ENCODE data around the gene PHC2. TPM values are rescaled to one million over a fixed set of nuclear protein-coding genes. Genes with fewer than 3 reads are reported as not detected.

Gene PHC2
- total RNA-seq, 1 experiment from 2014 or later = 9.4 TPM

DNA sequence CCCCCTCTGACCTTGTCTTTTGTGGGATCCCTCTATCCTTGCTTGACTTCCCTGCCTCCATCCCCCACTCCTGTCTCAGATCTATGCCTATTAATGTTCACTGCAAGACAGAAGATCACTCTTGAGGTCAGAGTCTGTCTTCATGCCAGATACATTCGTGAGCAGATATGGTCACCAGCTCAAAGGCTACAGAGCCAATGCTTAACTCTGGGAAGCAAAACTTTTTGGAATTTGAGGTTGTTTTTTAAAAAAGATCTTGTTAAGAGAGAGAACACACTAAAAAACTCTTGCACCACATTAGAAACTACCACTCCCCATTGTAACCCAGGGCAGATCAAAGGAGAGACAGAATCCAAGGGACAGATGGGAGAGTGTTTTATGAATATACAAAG lies 92.9 kb downstream of the PHC2 start:
- no peak overlapping the region for H3K56ac ChIP-seq (ENCODE audit: insufficient read length, low read depth, low read length)
- peaks cover 0 to 7% (median 0%) of the 10 kb centered on the region in 3 experiments; a peak in 2 of 7 replicates for H3K36me3 Mint-ChIP-seq (ENCODE audit: insufficient read depth in 1 of 3, low read depth in 3 of 3)
- TF ChIP-seq, protein P1, sequence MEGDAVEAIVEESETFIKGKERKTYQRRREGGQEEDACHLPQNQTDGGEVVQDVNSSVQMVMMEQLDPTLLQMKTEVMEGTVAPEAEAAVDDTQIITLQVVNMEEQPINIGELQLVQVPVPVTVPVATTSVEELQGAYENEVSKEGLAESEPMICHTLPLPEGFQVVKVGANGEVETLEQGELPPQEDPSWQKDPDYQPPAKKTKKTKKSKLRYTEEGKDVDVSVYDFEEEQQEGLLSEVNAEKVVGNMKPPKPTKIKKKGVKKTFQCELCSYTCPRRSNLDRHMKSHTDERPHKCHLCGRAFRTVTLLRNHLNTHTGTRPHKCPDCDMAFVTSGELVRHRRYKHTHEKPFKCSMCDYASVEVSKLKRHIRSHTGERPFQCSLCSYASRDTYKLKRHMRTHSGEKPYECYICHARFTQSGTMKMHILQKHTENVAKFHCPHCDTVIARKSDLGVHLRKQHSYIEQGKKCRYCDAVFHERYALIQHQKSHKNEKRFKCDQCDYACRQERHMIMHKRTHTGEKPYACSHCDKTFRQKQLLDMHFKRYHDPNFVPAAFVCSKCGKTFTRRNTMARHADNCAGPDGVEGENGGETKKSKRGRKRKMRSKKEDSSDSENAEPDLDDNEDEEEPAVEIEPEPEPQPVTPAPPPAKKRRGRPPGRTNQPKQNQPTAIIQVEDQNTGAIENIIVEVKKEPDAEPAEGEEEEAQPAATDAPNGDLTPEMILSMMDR (conservative IDR thresholded peaks at IDR 0.05) = no peak
- no peak overlapping the region for H3K18ac ChIP-seq (ENCODE audit: insufficient read length, low read depth, low read length)
- H3K27ac ChIP-seq (ENCODE audit: insufficient read length, low read depth, low read length) = no peak overlapping the region
- no peak overlapping the region for H2AK5ac ChIP-seq (ENCODE audit: insufficient read length, low read length)
- no peak overlapping the region for H2BK5ac ChIP-seq (ENCODE audit: insufficient read length, low read length)
- H3T11ph ChIP-seq (ENCODE audit: low read length) = no peak overlapping the region
- H3K27me3 Mint-ChIP-seq (ENCODE audit: low read depth) = peaks cover 5% of the 10 kb centered on the region
- peaks cover 58 to 70% of the 10 kb centered on the region in 2 experiments for H3K4me1 Mint-ChIP-seq
- H3K4me1 ChIP-seq (ENCODE audit: insufficient read depth, low read length) = peaks cover 10% of the 10 kb centered on the region
- no peaks in the 10 kb centered on the region for H3K9me3 ChIP-seq (ENCODE audit: control insufficient read depth, low read depth, low read length)
- no peak overlapping the region for H4K8ac ChIP-seq (replicated peaks; ENCODE audit: insufficient read length, low read depth, low read length)
- H3K23ac ChIP-seq (ENCODE audit: insufficient read length, low read depth, low read length) = no peak overlapping the region
- H3K9ac ChIP-seq (ENCODE audit: extremely low read depth, insufficient read length, low read length) = no peak overlapping the region
- no peaks in the 10 kb centered on the region for H3K79me1 ChIP-seq (ENCODE audit: insufficient read depth, low read depth, low read length, poor library complexity, severe bottlenecking)
- no peak overlapping the region for H4K91ac ChIP-seq (ENCODE audit: insufficient read length, low read depth, low read length)
- no peak overlapping the region for H2BK12ac ChIP-seq (ENCODE audit: insufficient read length, low read depth, low read length)
- H3K4me2 ChIP-seq (ENCODE audit: insufficient read depth, insufficient read length, low read length) = no peak overlapping the region
- H3K27ac Mint-ChIP-seq = peak overlapping the region in 2 of 3 experiments; percentile 14 to 98; a peak in 3 of 7 replicates
- WGBS (ENCODE audit: extremely low coverage, insufficient read length, low lambda C conversion rate) = no CpG with 5 or more reads among the region's 1 CpG
- H4K5ac ChIP-seq (ENCODE audit: insufficient read length, low read depth, low read length) = no peak overlapping the region
- no peak overlapping the region for H2AFZ ChIP-seq (ENCODE audit: low read length)
- no peak for DNase-seq
- no peaks in the 10 kb centered on the region for H3K23me2 ChIP-seq (ENCODE audit: insufficient read length, low read depth, low read length, poor library complexity, severe bottlenecking)
- H3K14ac ChIP-seq (ENCODE audit: insufficient read depth, low read length) = no peak overlapping the region
- H3K9me3 Mint-ChIP-seq = no peaks in the 10 kb centered on the region
- no peaks in the 10 kb centered on the region for H3K27me3 ChIP-seq (ENCODE audit: insufficient read depth, low read length)
- H2BK20ac ChIP-seq (ENCODE audit: low read depth, low read length, poor library complexity, severe bottlenecking) = no peak overlapping the region
- no peaks in the 10 kb centered on the region for H4K20me1 ChIP-seq (ENCODE audit: control insufficient read depth, insufficient read depth, insufficient read length)
- no peaks in the 10 kb centered on the region for H3K79me2 ChIP-seq (ENCODE audit: insufficient read depth, low read length)
- no peak overlapping the region for H2BK120ac ChIP-seq (ENCODE audit: low read depth, low read length, poor library complexity, severe bottlenecking)
- no peak overlapping the region for H2BK15ac ChIP-seq (ENCODE audit: low read depth, low read length)
- H3K4ac ChIP-seq (ENCODE audit: low read depth, low read length) = no peak overlapping the region
- no peak overlapping the region; a peak in 1 of 5 replicates for H3K4me3 Mint-ChIP-seq

Data from H9 (cell line).